SK-N-SH treated with all-trans-retinoic acid at 6 μM for 48 hours (cell line): ENCODE data around the gene TOR1AIP1.

ENCODE experiments used
- ATAC-seq: fragments of 200-7000 bp; cut with Tn5 transposase; 3 replicates; pipeline ENCODE4 v1.9.1; 2020; ENCODE audit warnings: mild to moderate bottlenecking, moderate library complexity
- ARNTL ChIP-seq: fragments of 450-650 bp; formaldehyde crosslinking; IDR thresholded peaks from 2 replicates; pipeline ENCODE4 v1.5.0; 2020; ENCODE audit warnings: low read depth, mild to moderate bottlenecking, moderate library complexity, borderline replicate concordance
- BACH2 ChIP-seq: fragments of 250-450 bp; sonication (Bioruptor Pico); IDR thresholded peaks from 2 replicates; pipeline ENCODE4 v1.9.0; 2021; ENCODE audit warnings: mild to moderate bottlenecking, borderline replicate concordance
- CSDC2 ChIP-seq: fragments of 250-450 bp; sonication (Bioruptor Pico); IDR thresholded peaks from 2 replicates; pipeline ENCODE4 v1.5.0; 2020; ENCODE audit warnings: mild to moderate bottlenecking, moderate library complexity
- CSRNP3 ChIP-seq: fragments of 250-450 bp; sonication (Bioruptor Pico); IDR thresholded peaks from 2 replicates; pipeline ENCODE4 v1.5.1; 2021; ENCODE audit warnings: mild to moderate bottlenecking, moderate library complexity
- ESRRG ChIP-seq: fragments of 250-450 bp; sonication (Bioruptor Pico); IDR thresholded peaks from 2 replicates; pipeline ENCODE4 v1.6.1; 2021; ENCODE audit warnings: mild to moderate bottlenecking
- GLIS3 ChIP-seq: fragments of 250-450 bp; sonication (Bioruptor Pico); IDR thresholded peaks from 2 replicates; pipeline ENCODE4 v1.5.0; 2020; ENCODE audit warnings: mild to moderate bottlenecking, moderate library complexity
- ISL1 ChIP-seq: fragments of 250-450 bp; sonication (Bioruptor Pico); IDR thresholded peaks from 2 replicates; pipeline ENCODE4 v2.1.2; 2022; ENCODE audit warnings: mild to moderate bottlenecking, moderate library complexity
- OSR1 ChIP-seq: fragments of 250-450 bp; sonication (Bioruptor Pico); IDR thresholded peaks from 2 replicates; pipeline ENCODE4 v1.8.0; 2022; ENCODE audit warnings: moderate library complexity, mild to moderate bottlenecking, inconsistent platforms
- PPARA ChIP-seq: fragments of 250-450 bp; sonication (Bioruptor Pico); IDR thresholded peaks from 2 replicates; pipeline ENCODE4 v1.5.0; 2020; ENCODE audit warnings: mild to moderate bottlenecking, borderline replicate concordance
- RARB ChIP-seq: fragments of 250-450 bp; sonication (Bioruptor Pico); IDR thresholded peaks from 2 replicates; pipeline ENCODE4 v1.8.0; 2021; ENCODE audit warnings: mild to moderate bottlenecking, moderate library complexity
- SNAI2 ChIP-seq: fragments of 250-450 bp; sonication (Bioruptor Pico); IDR thresholded peaks from 2 replicates; pipeline ENCODE4 v1.5.0; 2020; ENCODE audit warnings: mild to moderate bottlenecking, moderate library complexity
- TCF4 ChIP-seq: fragments of 250-450 bp; sonication (Bioruptor Pico); IDR thresholded peaks from 2 replicates; pipeline ENCODE4 v1.8.0; 2021; ENCODE audit warnings: mild to moderate bottlenecking, moderate library complexity, borderline replicate concordance
- TOX ChIP-seq: fragments of 250-450 bp; sonication (Bioruptor Pico); IDR thresholded peaks from 2 replicates; pipeline ENCODE4 v1.8.0; 2021; ENCODE audit warnings: mild to moderate bottlenecking, moderate library complexity, borderline replicate concordance
- ZC3H10 ChIP-seq: fragments of 250-450 bp; sonication (Bioruptor Pico); IDR thresholded peaks from 2 replicates; pipeline ENCODE4 v1.5.1; 2021; ENCODE audit warnings: mild to moderate bottlenecking, moderate library complexity
- ZFP3 ChIP-seq: fragments of 250-450 bp; sonication (Bioruptor Pico); IDR thresholded peaks from 2 replicates; pipeline ENCODE4 v1.5.0; 2020; ENCODE audit warnings: mild to moderate bottlenecking, moderate library complexity
- ZFP30 ChIP-seq: fragments of 450-650 bp; formaldehyde crosslinking; IDR thresholded peaks from 2 replicates; pipeline ENCODE4 v1.5.0; 2022; ENCODE audit warnings: mild to moderate bottlenecking, moderate library complexity
- ZNF565 ChIP-seq: fragments of 450-650 bp; formaldehyde crosslinking; conservative IDR thresholded peaks from 2 replicates; pipeline ENCODE4 v1.5.0; 2020; ENCODE audit warnings: low read depth, mild to moderate bottlenecking, moderate library complexity
- ZNF70 ChIP-seq: fragments of 450-650 bp; formaldehyde crosslinking; IDR thresholded peaks from 2 replicates; pipeline ENCODE4 v1.5.0; 2020; ENCODE audit warnings: mild to moderate bottlenecking, moderate library complexity
- ZNF8 ChIP-seq: fragments of 450-650 bp; formaldehyde crosslinking; IDR thresholded peaks from 2 replicates; pipeline ENCODE4 v1.5.0; 2020; ENCODE audit warnings: mild to moderate bottlenecking, moderate library complexity
- TF ChIP-seq, protein P1 (sequence below): fragments of 250-450 bp; sonication (Bioruptor Pico); IDR thresholded peaks from 2 replicates; pipeline ENCODE4 v1.5.1; 2020; ENCODE audit warnings: low read depth, mild to moderate bottlenecking, moderate library complexity
- TF ChIP-seq, protein P2 (sequence below): fragments of 250-450 bp; sonication (Bioruptor Pico); IDR thresholded peaks from 2 replicates; pipeline ENCODE4 v1.8.0; 2021; ENCODE audit warnings: low read depth, mild to moderate bottlenecking, moderate library complexity, borderline replicate concordance
- TF ChIP-seq, protein P3 (sequence below): fragments of 250-450 bp; sonication (Bioruptor Pico); IDR thresholded peaks from 2 replicates; pipeline ENCODE4 v1.5.0; 2020; ENCODE audit warnings: mild to moderate bottlenecking, moderate library complexity

TOR1AIP1 gene

DNA sequence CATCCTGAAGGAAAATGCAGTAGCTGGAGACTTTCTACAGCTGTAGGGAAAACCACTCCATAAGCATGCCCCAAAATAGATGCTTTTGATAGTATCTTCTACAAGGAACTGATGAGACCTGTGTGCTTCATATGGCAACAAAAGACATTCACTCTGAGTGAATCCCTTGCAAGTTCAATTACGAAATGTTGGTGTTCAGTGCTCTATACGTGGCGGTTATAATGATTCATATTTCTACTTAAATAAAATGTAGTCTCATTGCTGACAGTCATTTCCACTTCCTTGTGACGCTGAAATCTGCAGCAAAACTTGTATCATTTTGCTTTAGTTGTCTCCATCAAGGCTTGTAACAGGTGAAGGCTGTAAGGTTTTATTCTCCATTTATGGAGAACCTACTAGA is 25.1 kb upstream of the TOR1AIP1 start:
- no peak; the same call in 2 of the 3 replicates for ATAC-seq
- TF ChIP-seq, protein P1, sequence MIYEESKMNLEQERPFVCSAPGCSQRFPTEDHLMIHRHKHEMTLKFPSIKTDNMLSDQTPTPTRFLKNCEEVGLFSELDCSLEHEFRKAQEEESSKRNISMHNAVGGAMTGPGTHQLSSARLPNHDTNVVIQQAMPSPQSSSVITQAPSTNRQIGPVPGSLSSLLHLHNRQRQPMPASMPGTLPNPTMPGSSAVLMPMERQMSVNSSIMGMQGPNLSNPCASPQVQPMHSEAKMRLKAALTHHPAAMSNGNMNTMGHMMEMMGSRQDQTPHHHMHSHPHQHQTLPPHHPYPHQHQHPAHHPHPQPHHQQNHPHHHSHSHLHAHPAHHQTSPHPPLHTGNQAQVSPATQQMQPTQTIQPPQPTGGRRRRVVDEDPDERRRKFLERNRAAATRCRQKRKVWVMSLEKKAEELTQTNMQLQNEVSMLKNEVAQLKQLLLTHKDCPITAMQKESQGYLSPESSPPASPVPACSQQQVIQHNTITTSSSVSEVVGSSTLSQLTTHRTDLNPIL (CRISPR knock-in tag) = no peak
- TF ChIP-seq ZFP3 (no peak), RARB (CRISPR knock-in tag) (no peak), BACH2 (CRISPR knock-in tag) (no peak), GLIS3 (CRISPR knock-in tag) (no peak), PPARA (CRISPR knock-in tag) (no peak), SNAI2 (CRISPR knock-in tag) (no peak), TOX (CRISPR knock-in tag) (no peak), ESRRG (CRISPR knock-in tag) (no peak), ZNF565 (no peak), CSDC2 (CRISPR knock-in tag) (no peak), ZFP30 (CRISPR knock-in tag) (no peak), ZNF70 (CRISPR knock-in tag) (no peak)
- TF ChIP-seq, protein P2, sequence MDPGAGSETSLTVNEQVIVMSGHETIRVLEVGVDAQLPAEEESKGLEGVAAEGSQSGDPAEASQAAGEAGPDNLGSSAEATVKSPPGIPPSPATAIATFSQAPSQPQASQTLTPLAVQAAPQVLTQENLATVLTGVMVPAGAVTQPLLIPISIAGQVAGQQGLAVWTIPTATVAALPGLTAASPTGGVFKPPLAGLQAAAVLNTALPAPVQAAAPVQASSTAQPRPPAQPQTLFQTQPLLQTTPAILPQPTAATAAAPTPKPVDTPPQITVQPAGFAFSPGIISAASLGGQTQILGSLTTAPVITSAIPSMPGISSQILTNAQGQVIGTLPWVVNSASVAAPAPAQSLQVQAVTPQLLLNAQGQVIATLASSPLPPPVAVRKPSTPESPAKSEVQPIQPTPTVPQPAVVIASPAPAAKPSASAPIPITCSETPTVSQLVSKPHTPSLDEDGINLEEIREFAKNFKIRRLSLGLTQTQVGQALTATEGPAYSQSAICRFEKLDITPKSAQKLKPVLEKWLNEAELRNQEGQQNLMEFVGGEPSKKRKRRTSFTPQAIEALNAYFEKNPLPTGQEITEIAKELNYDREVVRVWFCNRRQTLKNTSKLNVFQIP = no peak

GRCh38 chr1:179860652-179861051 is 21.4 kb upstream of the TOR1AIP1 start:
- TF ChIP-seq ZNF565 (no peak), ZFP30 (CRISPR knock-in tag) (no peak), ISL1 (CRISPR knock-in tag) (no peak), TOX (CRISPR knock-in tag) (no peak), ZNF8 (CRISPR knock-in tag) (no peak), ZNF70 (CRISPR knock-in tag) (no peak), GLIS3 (CRISPR knock-in tag) (no peak), SNAI2 (CRISPR knock-in tag) (no peak), CSRNP3 (CRISPR knock-in tag) (no peak)
- TF ChIP-seq, protein P3, sequence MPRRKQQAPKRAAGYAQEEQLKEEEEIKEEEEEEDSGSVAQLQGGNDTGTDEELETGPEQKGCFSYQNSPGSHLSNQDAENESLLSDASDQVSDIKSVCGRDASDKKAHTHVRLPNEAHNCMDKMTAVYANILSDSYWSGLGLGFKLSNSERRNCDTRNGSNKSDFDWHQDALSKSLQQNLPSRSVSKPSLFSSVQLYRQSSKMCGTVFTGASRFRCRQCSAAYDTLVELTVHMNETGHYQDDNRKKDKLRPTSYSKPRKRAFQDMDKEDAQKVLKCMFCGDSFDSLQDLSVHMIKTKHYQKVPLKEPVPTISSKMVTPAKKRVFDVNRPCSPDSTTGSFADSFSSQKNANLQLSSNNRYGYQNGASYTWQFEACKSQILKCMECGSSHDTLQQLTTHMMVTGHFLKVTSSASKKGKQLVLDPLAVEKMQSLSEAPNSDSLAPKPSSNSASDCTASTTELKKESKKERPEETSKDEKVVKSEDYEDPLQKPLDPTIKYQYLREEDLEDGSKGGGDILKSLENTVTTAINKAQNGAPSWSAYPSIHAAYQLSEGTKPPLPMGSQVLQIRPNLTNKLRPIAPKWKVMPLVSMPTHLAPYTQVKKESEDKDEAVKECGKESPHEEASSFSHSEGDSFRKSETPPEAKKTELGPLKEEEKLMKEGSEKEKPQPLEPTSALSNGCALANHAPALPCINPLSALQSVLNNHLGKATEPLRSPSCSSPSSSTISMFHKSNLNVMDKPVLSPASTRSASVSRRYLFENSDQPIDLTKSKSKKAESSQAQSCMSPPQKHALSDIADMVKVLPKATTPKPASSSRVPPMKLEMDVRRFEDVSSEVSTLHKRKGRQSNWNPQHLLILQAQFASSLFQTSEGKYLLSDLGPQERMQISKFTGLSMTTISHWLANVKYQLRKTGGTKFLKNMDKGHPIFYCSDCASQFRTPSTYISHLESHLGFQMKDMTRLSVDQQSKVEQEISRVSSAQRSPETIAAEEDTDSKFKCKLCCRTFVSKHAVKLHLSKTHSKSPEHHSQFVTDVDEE (CRISPR knock-in tag) = no peak
- ATAC-seq = no peak

DNA sequence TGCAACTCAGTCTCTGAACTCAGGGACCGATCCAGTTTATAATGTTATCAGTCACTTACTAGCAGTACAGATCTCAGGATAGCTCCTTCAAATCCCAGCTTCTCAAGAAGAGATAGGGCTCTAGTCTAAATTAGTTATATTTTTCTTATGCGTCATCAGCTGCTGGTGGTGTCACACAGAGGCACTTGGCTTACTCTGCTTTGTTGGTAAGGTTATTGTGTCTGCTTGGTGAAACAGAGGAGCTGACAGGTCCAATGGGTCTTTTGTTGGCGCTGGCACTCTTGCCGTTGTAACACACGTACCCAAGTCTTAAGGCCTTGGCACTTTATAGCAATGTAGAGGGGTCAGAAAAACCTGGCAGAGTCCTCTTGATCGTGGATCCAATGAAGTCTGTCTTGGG is 16.7 kb upstream of the TOR1AIP1 start:
- ATAC-seq = no peak
- TF ChIP-seq ZNF70 (CRISPR knock-in tag) (no peak), ZC3H10 (CRISPR knock-in tag) (no peak), ESRRG (CRISPR knock-in tag) (no peak), SNAI2 (CRISPR knock-in tag) (no peak), RARB (CRISPR knock-in tag) (no peak), OSR1 (CRISPR knock-in tag) (no peak), PPARA (CRISPR knock-in tag) (no peak)

DNA sequence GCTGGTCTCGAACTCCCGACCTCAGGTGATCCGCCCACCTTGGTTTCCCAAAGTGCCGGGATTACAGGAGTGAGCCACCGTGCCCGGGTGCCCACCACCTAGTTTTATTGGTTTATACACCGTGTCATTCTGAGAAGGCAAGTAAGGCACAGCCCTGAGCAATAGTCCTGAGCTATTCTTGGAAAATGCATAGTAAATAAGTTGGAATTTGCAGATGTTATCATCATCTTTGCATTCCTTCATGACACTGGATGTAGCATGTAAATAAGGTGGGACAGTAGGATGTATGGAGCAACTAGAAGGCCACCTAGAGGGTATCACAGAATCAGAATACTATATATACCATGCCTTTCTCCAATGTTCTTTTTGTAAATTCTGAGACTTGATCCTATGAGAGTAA is 15.5 kb upstream of the TOR1AIP1 start:
- no peak for ATAC-seq
- no peak for TF ChIP-seq ZFP30 (CRISPR knock-in tag)
- no peak for TF ChIP-seq GLIS3 (CRISPR knock-in tag)
- no peak for TF ChIP-seq TCF4 (CRISPR knock-in tag)
- no peak for TF ChIP-seq CSRNP3 (CRISPR knock-in tag)
- TF ChIP-seq BACH2 (CRISPR knock-in tag) = no peak
- no peak for TF ChIP-seq SNAI2 (CRISPR knock-in tag)
- TF ChIP-seq ZNF8 (CRISPR knock-in tag) = no peak
- TF ChIP-seq ARNTL (CRISPR knock-in tag) = no peak
